NCI-H1417 (cell line): Measurements from ENCODE around the gene MAPK10.

ENCODE experiments used
- DNase-seq, 3 experiments: peaks; one replicate each; lab custom pipeline; 2025; lab: John Stamatoyannopoulos, UW

Gene MAPK10

GRCh38 chr4:86338989-86339388 is 20.9 kb downstream of the MAPK10 start:
- no peak for DNase-seq

GRCh38 chr4:86338521-86338920 is 21.3 kb downstream of the MAPK10 start:
- no peak for DNase-seq

GRCh38 chr4:86334020-86334750 is 25.7 kb downstream of the MAPK10 start:
- peak in 1 of 3 experiments; percentile 43 for DNase-seq

- no peak for DNase-seq
Observed at GRCh38 chr4:86333236-86333635, 26.6 kb downstream of the MAPK10 start.

- peak in 2 of 3 experiments; percentile 30 to 71 for DNase-seq
Observed at GRCh38 chr4:86330961-86331742, 28.7 kb downstream of the MAPK10 start.

GRCh38 chr4:86330411-86330810 is 29.4 kb downstream of the MAPK10 start:
- peak in 1 of 3 experiments; percentile 0 for DNase-seq

- DNase-seq: no peak
Observed at GRCh38 chr4:86329431-86329830, 30.4 kb downstream of the MAPK10 start.

GRCh38 chr4:86326400-86326799 is 33.5 kb downstream of the MAPK10 start:
- no peak for DNase-seq

- DNase-seq: no peak
Observed at GRCh38 chr4:86319390-86319789, 40.5 kb downstream of the MAPK10 start.

- DNase-seq: no peak
Observed at GRCh38 chr4:86315579-86315978, 44.3 kb downstream of the MAPK10 start.

DNA sequence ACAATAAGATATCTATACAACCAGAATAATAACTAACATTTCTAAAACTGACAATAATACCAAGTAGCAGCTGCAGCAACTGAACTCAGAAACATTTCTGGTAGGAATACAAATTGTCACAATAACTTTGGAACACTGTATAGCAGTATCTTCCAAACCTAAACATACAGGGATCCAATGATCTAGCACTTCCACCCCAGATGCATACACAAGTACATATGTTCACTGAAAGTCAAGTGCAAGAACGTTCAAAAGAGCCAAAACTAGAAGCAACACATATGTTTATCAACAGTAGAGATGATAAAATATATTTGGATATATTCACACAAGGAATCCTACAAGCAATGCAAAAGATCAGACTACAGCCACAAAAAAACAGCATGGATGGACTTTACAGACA is 46.2 kb downstream of the MAPK10 start:
- DNase-seq: no peak

GRCh38 chr4:86307432-86307831 is 52.4 kb downstream of the MAPK10 start:
- no peak for DNase-seq

DNA sequence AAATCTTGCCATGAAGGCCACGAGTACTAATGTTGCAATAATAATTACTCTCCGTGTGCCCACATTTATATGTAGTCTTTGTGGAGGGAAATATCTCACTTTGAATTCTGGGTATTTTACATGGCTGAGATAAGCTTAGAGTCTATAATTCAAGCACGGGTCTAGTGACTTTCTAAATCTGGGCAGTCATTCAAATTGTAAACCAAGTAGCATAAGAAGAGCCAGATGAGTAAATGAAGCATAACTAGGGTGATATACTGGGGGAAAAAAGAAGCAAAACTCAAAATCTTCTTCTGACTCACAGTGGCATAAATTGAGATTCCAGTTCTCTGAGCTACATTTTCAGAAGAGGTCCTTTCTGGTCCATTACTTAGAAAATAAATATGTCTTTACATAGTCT is 53.0 kb downstream of the MAPK10 start:
- no peak for DNase-seq

DNA sequence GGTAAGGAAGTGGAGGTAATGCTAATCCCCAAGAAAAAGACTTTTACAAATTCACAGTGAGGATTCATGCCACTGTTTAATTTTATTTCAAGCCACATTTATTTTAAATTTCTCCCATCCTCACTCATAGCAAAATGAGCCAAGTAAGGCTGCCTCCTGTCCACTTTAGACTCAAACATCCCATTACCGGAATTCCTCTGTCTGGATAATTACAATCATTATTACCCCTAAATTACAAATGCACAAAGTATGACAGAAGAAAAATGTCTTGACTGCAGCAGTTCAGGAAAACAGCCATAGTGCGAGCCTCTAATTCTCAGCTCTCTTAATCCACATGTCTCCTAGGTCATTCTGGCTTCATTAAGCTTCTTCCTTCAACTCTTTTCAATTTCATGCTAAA is 57.0 kb downstream of the MAPK10 start:
- peak in 1 of 3 experiments; percentile 41 for DNase-seq

GRCh38 chr4:86302251-86302650 is 57.6 kb downstream of the MAPK10 start:
- peak; percentile 60 to 87 (median 84) for DNase-seq

GRCh38 chr4:86300516-86300915 is 59.3 kb downstream of the MAPK10 start:
- no peak for DNase-seq

- DNase-seq: no peak
Observed at GRCh38 chr4:86296865-86297264, 63.0 kb downstream of the MAPK10 start.

- peak in 2 of 3 experiments; percentile 21 to 51 for DNase-seq
Observed at GRCh38 chr4:86294883-86295282, 65.0 kb downstream of the MAPK10 start.

GRCh38 chr4:86291180-86291579 is 68.7 kb downstream of the MAPK10 start:
- DNase-seq: no peak

DNA sequence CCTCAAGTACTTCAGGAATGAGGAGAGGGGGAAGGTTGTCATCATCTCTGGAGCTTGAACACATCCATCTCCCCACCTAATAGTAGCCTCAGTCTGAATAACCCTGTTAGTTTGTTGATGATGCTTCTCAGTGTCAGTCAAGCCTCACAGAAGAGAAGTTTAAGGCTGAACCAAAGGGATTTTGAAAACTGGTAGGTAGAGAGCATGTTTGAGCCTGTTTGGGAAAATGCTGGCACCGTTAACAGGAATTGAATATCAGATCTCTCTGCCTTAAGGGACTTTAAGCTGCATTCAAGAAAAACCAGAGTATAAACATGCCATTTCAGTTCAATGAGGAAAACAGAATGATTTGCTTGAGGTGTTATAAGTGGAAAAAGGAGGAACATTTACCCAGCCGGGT is 73.1 kb downstream of the MAPK10 start:
- DNase-seq: no peak

DNA sequence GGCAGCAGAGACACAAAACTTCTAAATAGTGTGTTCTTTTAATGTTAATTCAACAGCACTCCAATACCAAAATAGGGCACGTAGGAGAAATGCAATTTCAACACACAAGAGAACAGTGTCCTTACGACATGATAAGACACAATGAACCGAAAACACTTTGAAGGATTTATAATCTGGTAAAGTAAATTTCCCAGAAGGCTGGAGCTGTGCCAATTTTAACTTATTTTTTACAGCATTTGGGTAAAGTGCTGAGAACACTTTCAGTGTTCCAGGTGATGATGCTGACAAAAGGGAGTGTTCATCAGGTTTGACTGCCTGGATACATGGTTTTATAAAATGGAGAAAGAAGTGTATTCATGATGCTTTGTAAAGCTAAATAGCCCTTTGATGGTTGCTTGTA is 76.5 kb downstream of the MAPK10 start:
- DNase-seq: peak in 1 of 3 experiments; percentile 7

- no peak for DNase-seq
Observed at GRCh38 chr4:86280246-86280645, 79.6 kb downstream of the MAPK10 start.

GRCh38 chr4:86279293-86279960 is 80.4 kb downstream of the MAPK10 start:
- no peak for DNase-seq
